ENCODE measurements around the gene UGT2A3. TPM values are rescaled to one million over a fixed set of nuclear protein-coding genes. Genes with fewer than 3 reads are reported as not detected.

The UGT2A3 gene
- total and polyA plus RNA-seq, 2 of the 8 experiments (the other 6 are each of a cell fraction or from before 2014, with no cell fraction given): not detected

GRCh38 chr4:68962868-68963267, 11.3 kb upstream of the UGT2A3 start (continued):
- TF ChIP-seq JUN (IDR thresholded peaks at IDR 0.05; ENCODE audit: low read depth, low read length) (no peak), POLR2AphosphoS5 (IDR thresholded peaks at IDR 0.05; ENCODE audit: low read depth, low read length) (no peak), YY1 (IDR thresholded peaks at IDR 0.05; ENCODE audit: low read depth, low read length) (no peak), GABPA (IDR thresholded peaks at IDR 0.05; ENCODE audit: borderline replicate concordance, insufficient read depth, low read length) (no peak), ASH2L (IDR thresholded peaks at IDR 0.05; ENCODE audit: low read length) (no peak), CHD2 (IDR thresholded peaks at IDR 0.05; ENCODE audit: low read length) (no peak)
